SK-N-SH treated with all-trans-retinoic acid at 6 μM for 48 hours (cell line): ENCODE data around the gene SLC12A9.

Experiments
- CSDC2 ChIP-seq: fragments of 250-450 bp; sonication (Bioruptor Pico); IDR thresholded peaks from 2 replicates; pipeline ENCODE4 v1.5.0; 2020; ENCODE audit warnings: mild to moderate bottlenecking, moderate library complexity
- ESRRG ChIP-seq: fragments of 250-450 bp; sonication (Bioruptor Pico); IDR thresholded peaks from 2 replicates; pipeline ENCODE4 v1.6.1; 2021; ENCODE audit warnings: mild to moderate bottlenecking
- ISL1 ChIP-seq: fragments of 250-450 bp; sonication (Bioruptor Pico); IDR thresholded peaks from 2 replicates; pipeline ENCODE4 v2.1.2; 2022; ENCODE audit warnings: mild to moderate bottlenecking, moderate library complexity
- PPARA ChIP-seq: fragments of 250-450 bp; sonication (Bioruptor Pico); IDR thresholded peaks from 2 replicates; pipeline ENCODE4 v1.5.0; 2020; ENCODE audit warnings: mild to moderate bottlenecking, borderline replicate concordance
- RARB ChIP-seq: fragments of 250-450 bp; sonication (Bioruptor Pico); IDR thresholded peaks from 2 replicates; pipeline ENCODE4 v1.8.0; 2021; ENCODE audit warnings: mild to moderate bottlenecking, moderate library complexity
- SNAI2 ChIP-seq: fragments of 250-450 bp; sonication (Bioruptor Pico); IDR thresholded peaks from 2 replicates; pipeline ENCODE4 v1.5.0; 2020; ENCODE audit warnings: mild to moderate bottlenecking, moderate library complexity
- TCF4 ChIP-seq: fragments of 250-450 bp; sonication (Bioruptor Pico); IDR thresholded peaks from 2 replicates; pipeline ENCODE4 v1.8.0; 2021; ENCODE audit warnings: mild to moderate bottlenecking, moderate library complexity, borderline replicate concordance
- ZFP3 ChIP-seq: fragments of 250-450 bp; sonication (Bioruptor Pico); IDR thresholded peaks from 2 replicates; pipeline ENCODE4 v1.5.0; 2020; ENCODE audit warnings: mild to moderate bottlenecking, moderate library complexity
- ZFP30 ChIP-seq: fragments of 450-650 bp; formaldehyde crosslinking; IDR thresholded peaks from 2 replicates; pipeline ENCODE4 v1.5.0; 2022; ENCODE audit warnings: mild to moderate bottlenecking, moderate library complexity
- TF ChIP-seq, protein P1 (sequence below): fragments of 250-450 bp; sonication (Bioruptor Pico); IDR thresholded peaks from 2 replicates; pipeline ENCODE4 v1.5.1; 2020; ENCODE audit warnings: low read depth, mild to moderate bottlenecking, moderate library complexity
- TF ChIP-seq, protein P2 (sequence below): fragments of 250-450 bp; sonication (Bioruptor Pico); IDR thresholded peaks from 2 replicates; pipeline ENCODE4 v1.8.0; 2020; ENCODE audit warnings: mild to moderate bottlenecking, moderate library complexity, borderline replicate concordance
- TF ChIP-seq, protein P3 (sequence below): fragments of 250-450 bp; sonication (Bioruptor Pico); IDR thresholded peaks from 2 replicates; pipeline ENCODE4 v1.5.1; 2021; ENCODE audit warnings: mild to moderate bottlenecking, moderate library complexity

DNA sequence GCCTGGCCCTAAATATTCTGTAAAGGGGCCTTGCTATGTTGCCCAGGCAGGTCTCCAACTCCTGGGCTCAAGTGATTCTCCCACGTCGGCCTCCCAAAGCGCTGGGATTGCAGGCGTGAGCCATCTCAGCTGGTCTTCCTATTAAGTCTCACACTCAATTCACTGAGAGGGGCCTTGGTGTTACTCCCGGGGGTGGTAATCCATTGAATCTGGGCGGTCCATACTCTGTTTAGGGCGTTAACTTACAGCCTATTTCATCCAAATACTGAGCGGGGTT is 21.7 kb downstream of the SLC12A9 start:
- TF ChIP-seq, protein P1, sequence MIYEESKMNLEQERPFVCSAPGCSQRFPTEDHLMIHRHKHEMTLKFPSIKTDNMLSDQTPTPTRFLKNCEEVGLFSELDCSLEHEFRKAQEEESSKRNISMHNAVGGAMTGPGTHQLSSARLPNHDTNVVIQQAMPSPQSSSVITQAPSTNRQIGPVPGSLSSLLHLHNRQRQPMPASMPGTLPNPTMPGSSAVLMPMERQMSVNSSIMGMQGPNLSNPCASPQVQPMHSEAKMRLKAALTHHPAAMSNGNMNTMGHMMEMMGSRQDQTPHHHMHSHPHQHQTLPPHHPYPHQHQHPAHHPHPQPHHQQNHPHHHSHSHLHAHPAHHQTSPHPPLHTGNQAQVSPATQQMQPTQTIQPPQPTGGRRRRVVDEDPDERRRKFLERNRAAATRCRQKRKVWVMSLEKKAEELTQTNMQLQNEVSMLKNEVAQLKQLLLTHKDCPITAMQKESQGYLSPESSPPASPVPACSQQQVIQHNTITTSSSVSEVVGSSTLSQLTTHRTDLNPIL (CRISPR knock-in tag) = no peak
- TF ChIP-seq ISL1 (no peak), RARB (no peak), ESRRG (CRISPR knock-in tag) (no peak), TCF4 (CRISPR knock-in tag) (no peak), ZFP30 (CRISPR knock-in tag) (no peak), CSDC2 (no peak), PPARA (CRISPR knock-in tag) (no peak), ZFP3 (CRISPR knock-in tag) (no peak), SNAI2 (CRISPR knock-in tag) (no peak)
- TF ChIP-seq, protein P2, sequence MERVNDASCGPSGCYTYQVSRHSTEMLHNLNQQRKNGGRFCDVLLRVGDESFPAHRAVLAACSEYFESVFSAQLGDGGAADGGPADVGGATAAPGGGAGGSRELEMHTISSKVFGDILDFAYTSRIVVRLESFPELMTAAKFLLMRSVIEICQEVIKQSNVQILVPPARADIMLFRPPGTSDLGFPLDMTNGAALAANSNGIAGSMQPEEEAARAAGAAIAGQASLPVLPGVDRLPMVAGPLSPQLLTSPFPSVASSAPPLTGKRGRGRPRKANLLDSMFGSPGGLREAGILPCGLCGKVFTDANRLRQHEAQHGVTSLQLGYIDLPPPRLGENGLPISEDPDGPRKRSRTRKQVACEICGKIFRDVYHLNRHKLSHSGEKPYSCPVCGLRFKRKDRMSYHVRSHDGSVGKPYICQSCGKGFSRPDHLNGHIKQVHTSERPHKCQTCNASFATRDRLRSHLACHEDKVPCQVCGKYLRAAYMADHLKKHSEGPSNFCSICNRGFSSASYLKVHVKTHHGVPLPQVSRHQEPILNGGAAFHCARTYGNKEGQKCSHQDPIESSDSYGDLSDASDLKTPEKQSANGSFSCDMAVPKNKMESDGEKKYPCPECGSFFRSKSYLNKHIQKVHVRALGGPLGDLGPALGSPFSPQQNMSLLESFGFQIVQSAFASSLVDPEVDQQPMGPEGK (CRISPR knock-in tag) = no peak
- TF ChIP-seq, protein P3, sequence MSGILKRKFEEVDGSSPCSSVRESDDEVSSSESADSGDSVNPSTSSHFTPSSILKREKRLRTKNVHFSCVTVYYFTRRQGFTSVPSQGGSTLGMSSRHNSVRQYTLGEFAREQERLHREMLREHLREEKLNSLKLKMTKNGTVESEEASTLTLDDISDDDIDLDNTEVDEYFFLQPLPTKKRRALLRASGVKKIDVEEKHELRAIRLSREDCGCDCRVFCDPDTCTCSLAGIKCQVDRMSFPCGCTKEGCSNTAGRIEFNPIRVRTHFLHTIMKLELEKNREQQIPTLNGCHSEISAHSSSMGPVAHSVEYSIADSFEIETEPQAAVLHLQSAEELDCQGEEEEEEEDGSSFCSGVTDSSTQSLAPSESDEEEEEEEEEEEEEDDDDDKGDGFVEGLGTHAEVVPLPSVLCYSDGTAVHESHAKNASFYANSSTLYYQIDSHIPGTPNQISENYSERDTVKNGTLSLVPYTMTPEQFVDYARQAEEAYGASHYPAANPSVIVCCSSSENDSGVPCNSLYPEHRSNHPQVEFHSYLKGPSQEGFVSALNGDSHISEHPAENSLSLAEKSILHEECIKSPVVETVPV (CRISPR knock-in tag) = no peak
